Measurements from ENCODE around the gene RNASE11. TPM values are rescaled to one million over a fixed set of nuclear protein-coding genes. Genes with fewer than 3 reads are reported as not detected.

The RNASE11 gene
- total and polyA plus RNA-seq, 9 of the 15 experiments (the other 6 are each of a cell fraction or from before 2014, with no cell fraction given): 0.16 to 0.29 (median 0.22) TPM; not detected in 6

DNA sequence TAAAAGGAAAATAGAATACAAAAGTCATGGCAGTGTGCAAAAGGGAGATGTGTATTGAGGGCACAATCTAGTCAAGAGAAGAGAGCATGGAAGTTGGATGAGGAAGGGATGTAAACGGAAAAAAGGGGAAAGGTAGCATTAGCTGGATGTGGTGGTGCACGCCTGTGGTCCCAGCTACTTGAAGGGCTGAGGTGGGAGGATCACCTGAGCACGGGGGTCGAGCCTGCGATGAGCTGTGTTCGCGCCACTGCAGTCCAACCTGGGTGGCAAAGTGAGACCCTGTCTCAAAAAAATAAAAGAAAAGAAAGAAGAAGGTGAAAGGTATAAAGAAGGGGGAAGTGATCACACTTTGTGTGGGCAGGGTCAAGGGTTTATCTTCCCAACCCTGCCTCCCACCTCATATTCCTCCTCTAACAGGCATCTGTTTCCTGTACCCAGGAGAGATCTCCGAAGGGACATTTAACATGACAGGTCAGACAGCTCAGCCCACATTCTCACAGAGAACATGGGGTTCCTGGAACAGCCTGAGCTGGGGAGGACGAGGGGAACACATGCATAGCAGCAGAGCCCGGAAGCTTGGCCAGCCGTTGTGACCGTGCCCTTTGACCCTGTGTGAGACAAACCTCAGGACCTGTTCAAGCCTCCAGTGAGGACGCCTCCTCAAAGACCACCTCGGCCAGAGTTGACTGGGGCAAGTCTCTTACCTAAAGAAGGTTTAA lies 8.9 kb downstream of the RNASE11 start:
- in situ Hi-C loops (cut with MboI): no loop called here
- H3K79me2 ChIP-seq (ENCODE audit: control insufficient read depth, insufficient read depth, low read length): no peaks in the 10 kb centered on the region
- no TSS peak for BruUV-seq (replicated peaks)
- intact Hi-C loops (cut with micrococcal nuclease): no loop called here
- no peak overlapping the region for H3K4me3 ChIP-seq
- H3K4me2 ChIP-seq (ENCODE audit: insufficient read depth, low read length): peak overlapping the region; percentile 61
- H3K9me1 ChIP-seq (ENCODE audit: control insufficient read depth, insufficient read depth, low read length): no peaks in the 10 kb centered on the region
- peak overlapping the region; percentile 98 for H2AFZ ChIP-seq (ENCODE audit: low read depth, low read length)
- H3K9ac ChIP-seq (ENCODE audit: insufficient read depth in 1 of 2, low read depth in 2 of 2, low read length in 2 of 2): peak overlapping the region in 1 of 2 experiments; percentile 79; a peak in 3 of 4 replicates
- CTCF ChIA-PET (ENCODE audit: low intra/inter-chr PET ratio): no interaction called here
- peak; percentile 15 to 63 (median 26) for DNase-seq (ENCODE audit: extremely low read depth in 1 of 4, low spot score in 3 of 4)
- H3K4me1 ChIP-seq (replicated peaks in 1 of 2; ENCODE audit: control insufficient read depth in 2 of 2, insufficient read depth in 2 of 2, low read length in 2 of 2): peaks cover 8 to 21% of the 10 kb centered on the region in 2 experiments; a peak in 4 of 5 replicates
- H3K36me3 ChIP-seq (ENCODE audit: control insufficient read depth, insufficient read depth, low read length): no peaks in the 10 kb centered on the region
- H3K27me3 ChIP-seq (ENCODE audit: control insufficient read depth in 2 of 2, insufficient read depth in 2 of 2, low read length in 2 of 2): no peaks in the 10 kb centered on the region
- no peaks in the 10 kb centered on the region for H4K20me1 ChIP-seq (replicated peaks; ENCODE audit: control insufficient read depth, insufficient read depth, low read length)
- POLR2A ChIA-PET: interaction anchor here (0.5 to 1.0 kb wide), 3 partner anchors 9 to 126 kb away, joined by 3 to 4 read pairs (median 3); partner anchors contain the start of gene RNASE11
- H3K27ac ChIP-seq (ENCODE audit: extremely low read depth, low read depth, low read length): peak overlapping the region; percentile 69; the same call in 2 of the 3 replicates
- peak; percentile 63 for FAIRE-seq
- ATAC-seq: peak; percentile 82
- no peaks in the 10 kb centered on the region for H3K9me3 ChIP-seq (replicated peaks; ENCODE audit: control insufficient read depth, insufficient read depth, low read depth, low read length)
- WGBS (ENCODE audit: insufficient coverage, low coverage, missing lambda C conversion rate): 59% methylated on average over 9 of the region's 14 CpGs
- TF ChIP-seq, protein P1, sequence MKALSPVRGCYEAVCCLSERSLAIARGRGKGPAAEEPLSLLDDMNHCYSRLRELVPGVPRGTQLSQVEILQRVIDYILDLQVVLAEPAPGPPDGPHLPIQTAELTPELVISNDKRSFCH (CRISPR knock-in tag; IDR thresholded peaks at IDR 0.05): no peak
- TF ChIP-seq, protein P1 (tag; IDR thresholded peaks at IDR 0.05): peak; percentile 64; the same call in 1 of the 2 replicates
- TF ChIP-seq, protein P2, sequence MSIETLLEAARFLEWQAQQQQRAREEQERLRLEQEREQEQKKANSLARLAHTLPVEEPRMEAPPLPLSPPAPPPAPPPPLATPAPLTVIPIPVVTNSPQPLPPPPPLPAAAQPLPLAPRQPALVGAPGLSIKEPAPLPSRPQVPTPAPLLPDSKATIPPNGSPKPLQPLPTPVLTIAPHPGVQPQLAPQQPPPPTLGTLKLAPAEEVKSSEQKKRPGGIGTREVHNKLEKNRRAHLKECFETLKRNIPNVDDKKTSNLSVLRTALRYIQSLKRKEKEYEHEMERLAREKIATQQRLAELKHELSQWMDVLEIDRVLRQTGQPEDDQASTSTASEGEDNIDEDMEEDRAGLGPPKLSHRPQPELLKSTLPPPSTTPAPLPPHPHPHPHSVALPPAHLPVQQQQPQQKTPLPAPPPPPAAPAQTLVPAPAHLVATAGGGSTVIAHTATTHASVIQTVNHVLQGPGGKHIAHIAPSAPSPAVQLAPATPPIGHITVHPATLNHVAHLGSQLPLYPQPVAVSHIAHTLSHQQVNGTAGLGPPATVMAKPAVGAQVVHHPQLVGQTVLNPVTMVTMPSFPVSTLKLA (conservative IDR thresholded peaks at IDR 0.05): no peak
- TF ChIP-seq DMBX1 (CRISPR knock-in tag; IDR thresholded peaks at IDR 0.05; ENCODE audit: borderline replicate concordance): peak; percentile 67; the same call in 1 of the 2 replicates
- TF ChIP-seq NR4A1 (CRISPR knock-in tag; IDR thresholded peaks at IDR 0.05): no peak
- 0 out of 2 replicates have a peak, but pooled peaks have one; percentile 18 for TF ChIP-seq NR4A1 (tag; IDR thresholded peaks at IDR 0.05)
- TF ChIP-seq SMARCE1 (IDR thresholded peaks at IDR 0.05): no peak
- TF ChIP-seq SPI1 (IDR thresholded peaks at IDR 0.05; ENCODE audit: borderline replicate concordance, low read depth, low read length): peak; percentile 42; the same call in 1 of the 2 replicates
- peak; percentile 26 for TF ChIP-seq MEIS2 (IDR thresholded peaks at IDR 0.05; ENCODE audit: partially characterized antibody)
- TF ChIP-seq NFIC (IDR thresholded peaks at IDR 0.05): 0 out of 2 replicates have a peak, but pooled peaks have one; percentile 3
- TF ChIP-seq, protein P3, sequence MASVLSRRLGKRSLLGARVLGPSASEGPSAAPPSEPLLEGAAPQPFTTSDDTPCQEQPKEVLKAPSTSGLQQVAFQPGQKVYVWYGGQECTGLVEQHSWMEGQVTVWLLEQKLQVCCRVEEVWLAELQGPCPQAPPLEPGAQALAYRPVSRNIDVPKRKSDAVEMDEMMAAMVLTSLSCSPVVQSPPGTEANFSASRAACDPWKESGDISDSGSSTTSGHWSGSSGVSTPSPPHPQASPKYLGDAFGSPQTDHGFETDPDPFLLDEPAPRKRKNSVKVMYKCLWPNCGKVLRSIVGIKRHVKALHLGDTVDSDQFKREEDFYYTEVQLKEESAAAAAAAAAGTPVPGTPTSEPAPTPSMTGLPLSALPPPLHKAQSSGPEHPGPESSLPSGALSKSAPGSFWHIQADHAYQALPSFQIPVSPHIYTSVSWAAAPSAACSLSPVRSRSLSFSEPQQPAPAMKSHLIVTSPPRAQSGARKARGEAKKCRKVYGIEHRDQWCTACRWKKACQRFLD (CRISPR knock-in tag; IDR thresholded peaks at IDR 0.05): 0 out of 2 replicates have a peak, but pooled peaks have one; percentile 49
- TF ChIP-seq TCF3 (CRISPR knock-in tag; IDR thresholded peaks at IDR 0.05): peak; percentile 18; the same call in 1 of the 2 replicates
- TF ChIP-seq POLR2H (tag; IDR thresholded peaks at IDR 0.05; ENCODE audit: low read depth): no peak
- TF ChIP-seq NFE2 (IDR thresholded peaks at IDR 0.05; ENCODE audit: low read depth): no peak
- TF ChIP-seq CTBP1 (IDR thresholded peaks at IDR 0.05; ENCODE audit: borderline replicate concordance): peak; percentile 9; the same call in 1 of the 2 replicates
- peak; percentile 47; the same call in 1 of the 2 replicates for TF ChIP-seq CBFA2T3 (IDR thresholded peaks at IDR 0.05)
- peak; percentile 35 for TF ChIP-seq CXXC5 (CRISPR knock-in tag; IDR thresholded peaks at IDR 0.05)
- TF ChIP-seq GATA2 (CRISPR knock-in tag; IDR thresholded peaks at IDR 0.05): no peak

Data from K562 (cell line).